SHP77 (cell line): ENCODE data around the gene CDAN1.
A peak's percentile ranks its signal among the peaks of the same experiment; 100 is the strongest.
"Not testable (repeated sequence)": the region's sequence is repeated elsewhere in the genome, so short reads cannot be mapped to it uniquely, and the experiment has no call there.

Experiments used
- DNase-seq, 2 experiments: peaks; one replicate each; lab custom pipeline; 2025; lab: John Stamatoyannopoulos, UW

CDAN1 gene

GRCh38 chr15:42736793-42737528 is at the start of gene CDAN1:
Gene CDAN1 (minus strand): TSS chr15:42737128. CDS start chr15:42737102, 26 bp downstream.
- peak; percentile 70 to 78 for DNase-seq

GRCh38 chr15:42785569-42785968 is 48.6 kb upstream of the CDAN1 start:
- DNase-seq, result no peak

GRCh38 chr15:42784705-42785104 is 47.8 kb upstream of the CDAN1 start:
- no peak for DNase-seq

GRCh38 chr15:42782716-42783115 is 45.8 kb upstream of the CDAN1 start:
- no peak for DNase-seq

- no peak for DNase-seq
Observed at GRCh38 chr15:42775416-42775815, 38.5 kb upstream of the CDAN1 start.

- DNase-seq, result no peak
Observed at GRCh38 chr15:42772901-42773300, 36.0 kb upstream of the CDAN1 start.

GRCh38 chr15:42772144-42772543 is 35.2 kb upstream of the CDAN1 start:
- no peak for DNase-seq

GRCh38 chr15:42766109-42766508 is 29.2 kb upstream of the CDAN1 start:
- DNase-seq, result not testable (repeated sequence)

- DNase-seq, result peak in 1 of 2 experiments; percentile 15
Observed at GRCh38 chr15:42764154-42764731, 27.3 kb upstream of the CDAN1 start.

- DNase-seq, result not testable (repeated sequence)
Observed at GRCh38 chr15:42761813-42762212, 24.9 kb upstream of the CDAN1 start.

- DNase-seq, result no peak
Observed at GRCh38 chr15:42760759-42761158, 23.8 kb upstream of the CDAN1 start.

GRCh38 chr15:42759093-42759492 is 22.2 kb upstream of the CDAN1 start:
- no peak for DNase-seq

- DNase-seq, result no peak
Observed at GRCh38 chr15:42750306-42750705, 13.4 kb upstream of the CDAN1 start.

- peak in 1 of 2 experiments; percentile 12 for DNase-seq
Observed at GRCh38 chr15:42749266-42749665, 12.3 kb upstream of the CDAN1 start.

GRCh38 chr15:42744195-42744594 is 7.3 kb upstream of the CDAN1 start:
- no peak for DNase-seq

GRCh38 chr15:42742149-42742548 is 5.2 kb upstream of the CDAN1 start:
- DNase-seq, result no peak

- DNase-seq, result no peak
Observed at GRCh38 chr15:42741710-42742109, 4.8 kb upstream of the CDAN1 start.

- peak; percentile 41 to 57 for DNase-seq
Observed at GRCh38 chr15:42737529-42738328, 801 bp upstream of the CDAN1 start.

GRCh38 chr15:42736178-42736792 is 643 bp downstream of the CDAN1 start:
- DNase-seq, result no peak

- no peak for DNase-seq
Observed at GRCh38 chr15:42735382-42736165, 1.4 kb downstream of the CDAN1 start.

GRCh38 chr15:42734076-42734672 is 2.8 kb downstream of the CDAN1 start:
- no peak for DNase-seq
